ENCODE results near the gene C11orf65. TPM values are rescaled to one million over a fixed set of nuclear protein-coding genes. Genes with fewer than 3 reads are reported as not detected.
A peak's percentile ranks its signal among the peaks of the same experiment; 100 is the strongest.

C11orf65 gene
- total RNA-seq, 2 experiments from 2014 or later: 0.98 to 2.0 TPM

DNA sequence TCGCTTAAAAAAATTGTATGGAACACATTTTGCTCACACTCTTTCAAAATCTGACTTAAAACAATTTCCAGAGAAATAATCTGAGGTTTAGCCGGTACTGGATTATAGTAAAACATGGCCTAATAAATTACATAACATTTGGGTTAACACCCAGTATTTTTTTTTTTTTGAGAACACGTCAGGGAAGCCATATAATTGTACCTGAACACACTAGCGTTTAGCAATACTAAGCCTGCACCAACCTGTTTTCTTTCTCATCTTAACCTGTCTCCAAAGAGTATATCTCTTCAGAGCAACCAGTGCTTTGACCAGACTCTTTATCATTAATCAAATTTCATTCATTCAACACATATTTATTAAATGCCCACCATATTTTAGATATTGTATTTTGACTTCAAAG is 32.8 kb upstream of the C11orf65 start:
- no peak overlapping the region for H3K27ac ChIP-seq (ENCODE audit: low read depth, low read length, poor library complexity, severe bottlenecking)
- H4K20me1 ChIP-seq (ENCODE audit: insufficient read depth, low read length): no peaks in the 10 kb centered on the region
- H3K4me2 ChIP-seq (ENCODE audit: low read length): no peak overlapping the region
- no peak overlapping the region for H2AFZ ChIP-seq (ENCODE audit: low read length)
- no peak for DNase-seq (ENCODE audit: low spot score)
- H3K4me3 ChIP-seq (ENCODE audit: low read depth, low read length, poor library complexity, severe bottlenecking): no peak overlapping the region
- no peak for TF ChIP-seq EZH2phosphoT487 (IDR thresholded peaks at IDR 0.05; ENCODE audit: borderline replicate concordance, low read depth, low read length)
- TF ChIP-seq, protein P1, sequence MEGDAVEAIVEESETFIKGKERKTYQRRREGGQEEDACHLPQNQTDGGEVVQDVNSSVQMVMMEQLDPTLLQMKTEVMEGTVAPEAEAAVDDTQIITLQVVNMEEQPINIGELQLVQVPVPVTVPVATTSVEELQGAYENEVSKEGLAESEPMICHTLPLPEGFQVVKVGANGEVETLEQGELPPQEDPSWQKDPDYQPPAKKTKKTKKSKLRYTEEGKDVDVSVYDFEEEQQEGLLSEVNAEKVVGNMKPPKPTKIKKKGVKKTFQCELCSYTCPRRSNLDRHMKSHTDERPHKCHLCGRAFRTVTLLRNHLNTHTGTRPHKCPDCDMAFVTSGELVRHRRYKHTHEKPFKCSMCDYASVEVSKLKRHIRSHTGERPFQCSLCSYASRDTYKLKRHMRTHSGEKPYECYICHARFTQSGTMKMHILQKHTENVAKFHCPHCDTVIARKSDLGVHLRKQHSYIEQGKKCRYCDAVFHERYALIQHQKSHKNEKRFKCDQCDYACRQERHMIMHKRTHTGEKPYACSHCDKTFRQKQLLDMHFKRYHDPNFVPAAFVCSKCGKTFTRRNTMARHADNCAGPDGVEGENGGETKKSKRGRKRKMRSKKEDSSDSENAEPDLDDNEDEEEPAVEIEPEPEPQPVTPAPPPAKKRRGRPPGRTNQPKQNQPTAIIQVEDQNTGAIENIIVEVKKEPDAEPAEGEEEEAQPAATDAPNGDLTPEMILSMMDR (conservative IDR thresholded peaks at IDR 0.05; ENCODE audit: low read length): no peak
- H3K9me2 ChIP-seq (ENCODE audit: insufficient read depth, low read length): no peaks in the 10 kb centered on the region
- no peaks in the 10 kb centered on the region for H3K4me1 ChIP-seq (ENCODE audit: insufficient read depth, low read length, poor library complexity, severe bottlenecking)
- no TSS peak for BruUV-seq (replicated peaks)
- ChIA-PET POLR2A (interaction anchor here (0.6 kb wide), 1 partner anchor 94 kb away, joined by 5 read pairs; no protein-coding TSS in a partner anchor), CTCF (ENCODE audit: unreplicated experiment) (no interaction called here)
- H3K36me3 ChIP-seq (ENCODE audit: insufficient read depth, low read length): no peaks in the 10 kb centered on the region
- H3K9me3 ChIP-seq (ENCODE audit: low read length): no peaks in the 10 kb centered on the region
- no peaks in the 10 kb centered on the region for H3K79me2 ChIP-seq (ENCODE audit: insufficient read depth, low read depth, low read length)
- intact Hi-C loops (cut with micrococcal nuclease; ENCODE audit: unreplicated experiment): no loop called here

DNA sequence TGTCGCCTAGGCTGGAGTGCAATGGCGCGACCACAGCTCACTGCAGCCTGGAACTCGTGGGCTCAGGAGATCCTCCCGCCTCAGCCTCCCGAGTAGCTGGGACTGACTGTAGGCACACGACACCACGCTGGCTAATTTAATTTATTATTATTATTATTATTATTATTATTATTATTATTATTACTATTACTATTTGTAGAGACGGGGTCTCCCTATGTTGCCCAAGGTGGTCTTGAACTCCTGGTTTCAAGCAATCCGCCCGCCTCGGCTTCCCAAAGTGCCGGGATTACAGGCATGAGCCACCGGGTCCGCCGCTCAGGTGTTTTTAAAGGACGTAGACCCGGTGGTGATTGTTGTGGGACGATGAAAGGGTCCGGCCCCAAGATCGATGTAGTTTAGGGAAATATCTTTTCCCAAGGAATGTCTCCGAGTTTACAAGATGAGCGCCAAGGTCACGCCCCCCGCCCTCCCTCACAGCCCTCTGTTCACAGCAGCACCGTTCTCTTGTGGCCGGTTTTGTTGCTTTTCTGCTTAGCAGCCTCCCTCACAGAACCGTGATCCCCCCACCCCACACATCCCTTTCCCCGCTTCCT is 31.6 kb upstream of the C11orf65 start:
- no peaks in the 10 kb centered on the region for H3K9me2 ChIP-seq (ENCODE audit: insufficient read depth, low read length)
- H3K9me3 ChIP-seq (ENCODE audit: low read length): no peaks in the 10 kb centered on the region
- H3K4me2 ChIP-seq (ENCODE audit: low read length): no peak overlapping the region
- H3K4me1 ChIP-seq (ENCODE audit: insufficient read depth, low read length, poor library complexity, severe bottlenecking): no peaks in the 10 kb centered on the region
- no peak for DNase-seq (ENCODE audit: low spot score)
- intact Hi-C loops (cut with micrococcal nuclease; ENCODE audit: unreplicated experiment): no loop called here
- no peaks in the 10 kb centered on the region for H3K79me2 ChIP-seq (ENCODE audit: insufficient read depth, low read depth, low read length)
- BruUV-seq (replicated peaks): no TSS peak
- H3K36me3 ChIP-seq (ENCODE audit: insufficient read depth, low read length): no peaks in the 10 kb centered on the region
- POLR2A ChIA-PET: no interaction called here
- H3K4me3 ChIP-seq (ENCODE audit: low read depth, low read length, poor library complexity, severe bottlenecking): no peak overlapping the region
- no peaks in the 10 kb centered on the region for H4K20me1 ChIP-seq (ENCODE audit: insufficient read depth, low read length)
- no peak overlapping the region for H2AFZ ChIP-seq (ENCODE audit: low read length)
- no peak overlapping the region for H3K27ac ChIP-seq (ENCODE audit: low read depth, low read length, poor library complexity, severe bottlenecking)
- CTCF ChIA-PET (ENCODE audit: unreplicated experiment): no interaction called here
- TF ChIP-seq EZH2phosphoT487 (IDR thresholded peaks at IDR 0.05; ENCODE audit: borderline replicate concordance, low read depth, low read length): no peak
- TF ChIP-seq, protein P1 (conservative IDR thresholded peaks at IDR 0.05; ENCODE audit: low read length): no peak

DNA sequence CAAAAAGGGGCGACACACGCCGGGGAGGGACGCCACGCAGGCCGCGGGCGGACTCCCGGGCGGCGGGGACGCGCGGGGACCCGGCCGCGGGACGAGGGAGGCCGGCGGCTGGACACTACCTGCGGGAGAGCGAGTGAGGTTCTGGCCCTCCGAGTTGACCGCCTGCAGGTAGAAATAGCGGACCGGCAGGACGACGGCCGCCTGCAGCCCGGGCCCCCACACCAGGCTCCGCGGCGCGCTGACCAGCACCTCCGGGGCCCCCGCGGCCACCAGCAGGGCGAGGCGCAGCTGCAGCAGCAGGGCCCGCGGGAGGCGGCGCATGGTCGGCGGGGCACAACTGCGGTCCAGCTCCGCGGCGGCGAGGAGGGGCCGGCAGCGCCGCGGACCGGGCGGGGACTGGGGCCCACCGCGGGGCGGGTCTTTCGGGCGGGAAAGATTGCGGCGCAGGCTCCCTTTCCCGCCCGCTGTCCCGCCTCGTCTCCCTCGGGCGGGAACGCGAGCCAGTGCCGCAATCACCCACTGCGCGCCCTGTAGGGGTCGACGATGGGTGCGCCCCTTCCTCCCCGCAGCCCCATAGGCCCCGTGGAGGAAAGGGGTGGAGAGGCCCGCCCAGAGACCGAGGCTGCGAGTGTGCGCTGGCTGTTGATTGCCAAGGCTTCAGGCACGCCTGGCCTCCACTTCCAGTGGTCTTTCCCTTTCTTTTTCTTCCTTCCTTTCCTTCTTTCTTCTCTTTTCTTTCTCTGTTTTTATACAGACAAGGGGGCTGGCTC is 30.9 kb upstream of the C11orf65 start, which contains the start of gene POGLUT3:
POGLUT3 (minus strand) TSS at position 339 of the 770 bp plus-strand sequence; CDS start at position 321, 18 bp downstream.
- Histone ChIP-seq H2AFZ (ENCODE audit: low read length) (no peak within 1 kb of the TSS), H3K79me2 (ENCODE audit: insufficient read depth, low read depth, low read length) (no peaks in the 10 kb centered on the region), H3K36me3 (ENCODE audit: insufficient read depth, low read length) (no peaks in the 10 kb centered on the region), H3K4me1 (ENCODE audit: insufficient read depth, low read length, poor library complexity, severe bottlenecking) (no peaks in the 10 kb centered on the region), H3K4me3 (ENCODE audit: low read depth, low read length, poor library complexity, severe bottlenecking) (no peak within 1 kb of the TSS), H3K9me3 (ENCODE audit: low read length) (no peaks in the 10 kb centered on the region), H4K20me1 (ENCODE audit: insufficient read depth, low read length) (no peaks in the 10 kb centered on the region), H3K27ac (ENCODE audit: low read depth, low read length, poor library complexity, severe bottlenecking) (no peak within 1 kb of the TSS), H3K4me2 (ENCODE audit: low read length) (peak within 1 kb of the TSS; percentile 4; the same call in 1 of the 2 replicates), H3K9me2 (ENCODE audit: insufficient read depth, low read length) (no peaks in the 10 kb centered on the region)
- no TSS peak for BruUV-seq (replicated peaks)
- CTCF ChIA-PET (ENCODE audit: unreplicated experiment): no interaction called here
- POLR2A ChIA-PET: no interaction called here
- no peak for DNase-seq (ENCODE audit: low spot score)
- intact Hi-C loops (cut with micrococcal nuclease; ENCODE audit: unreplicated experiment): no loop called here
- TF ChIP-seq, protein P1 (conservative IDR thresholded peaks at IDR 0.05; ENCODE audit: low read length): no peak
- no peak for TF ChIP-seq EZH2phosphoT487 (IDR thresholded peaks at IDR 0.05; ENCODE audit: borderline replicate concordance, low read depth, low read length)

All from OCI-LY7 (cell line).